K562 (cell line): ENCODE data around the gene DHODH. TPM values are rescaled to one million over a fixed set of nuclear protein-coding genes. Genes with fewer than 3 reads are reported as not detected.
A peak's percentile ranks its signal among the peaks of the same experiment; 100 is the strongest.

ENCODE experiments used
- BDP1 ChIP-seq: IDR thresholded peaks from 3 replicates; pipeline ENCODE4 v1.6.1; 2011; ENCODE audit not compliant: insufficient read length, insufficient read depth
- BHLHE40 ChIP-seq: IDR thresholded peaks from 2 replicates; pipeline ENCODE4 v1.6.1; 2011; ENCODE audit warnings: low read length, improper control_type of control experiment
- CEBPG ChIP-seq, 3 experiments: fragments of 200-800 bp in 1 of 3; sonication (Bioruptor generic) in 1 of 3; sonication (generic) in 1 of 3; formaldehyde crosslinking in 1 of 3; IDR thresholded peaks in 2 of 3; conservative IDR thresholded peaks in 1 of 3; 2 replicates each; pipeline versions ENCODE4 v1.6.1 to v1.8.0; 2016 to 2022; ENCODE audit warnings: missing compliant biosample characterization in 2 of 3, missing genetic modification characterization in 2 of 3, mild to moderate bottlenecking in 1 of 3, missing genetic modification reagents in 1 of 3
- CHD2 ChIP-seq: IDR thresholded peaks from 2 replicates; pipeline ENCODE4 v1.6.1; 2011; ENCODE audit warnings: low read depth, low read length
- CTBP1 ChIP-seq: fragments of 450-650 bp; IDR thresholded peaks from 2 replicates; pipeline ENCODE4 v1.6.1; 2016; ENCODE audit warnings: borderline replicate concordance
- HDAC2 ChIP-seq: fragments of 450-650 bp; IDR thresholded peaks from 2 replicates; pipeline ENCODE4 v1.6.1; 2016; ENCODE audit warnings: mild to moderate bottlenecking
- ILK ChIP-seq: fragments of 450-650 bp; IDR thresholded peaks from 2 replicates; pipeline ENCODE4 v1.6.1; 2016; ENCODE audit warnings: missing genetic modification characterization, low read depth, mild to moderate bottlenecking, missing compliant biosample characterization, moderate library complexity, borderline replicate concordance
- IRF2 ChIP-seq: sonication (generic); formaldehyde crosslinking; IDR thresholded peaks from 2 replicates; pipeline ENCODE4 v1.8.1; 2022; ENCODE audit warnings: mild to moderate bottlenecking, missing genetic modification reagents
- JUND ChIP-seq, 2 experiments: IDR thresholded peaks; 2 replicates in 1 of 2; 3 replicates in 1 of 2; pipeline ENCODE4 v1.6.1; 2011; ENCODE audit warnings: borderline replicate concordance in 2 of 2, low read depth in 2 of 2, low read length in 2 of 2, improper control_type of control experiment in 1 of 2, missing biosample characterization in 1 of 2, missing genetic modification characterization in 1 of 2, missing genetic modification reagents in 1 of 2
- MEF2D ChIP-seq: conservative IDR thresholded peaks from 2 replicates; pipeline ENCODE4 v1.6.1; 2016; ENCODE audit warnings: low read depth, missing genetic modification characterization, missing compliant biosample characterization
- NCOR1 ChIP-seq: fragments of 450-650 bp; IDR thresholded peaks from 2 replicates; pipeline ENCODE4 v1.6.1; 2016; ENCODE audit warnings: mild to moderate bottlenecking, moderate library complexity
- RBM15 ChIP-seq: fragments of 200-400 bp; formaldehyde crosslinking; IDR thresholded peaks from 2 replicates; pipeline ENCODE4 v1.6.1; 2018; ENCODE audit warnings: mild to moderate bottlenecking, low read length, moderate library complexity; ENCODE audit not compliant: insufficient read depth
- RBM22 ChIP-seq: fragments of 200-400 bp; formaldehyde crosslinking; IDR thresholded peaks from 2 replicates; pipeline ENCODE4 v1.6.1; 2018; ENCODE audit warnings: low read length, low read depth; ENCODE audit not compliant: poor library complexity, severe bottlenecking
- SLC30A9 ChIP-seq: fragments of 250-450 bp; sonication (Bioruptor Pico); IDR thresholded peaks from 2 replicates; pipeline ENCODE4 v1.8.0; 2022; ENCODE audit warnings: mild to moderate bottlenecking, moderate library complexity
- SPI1 ChIP-seq: IDR thresholded peaks from 2 replicates; pipeline ENCODE4 v1.6.1; 2011; ENCODE audit warnings: low read depth, low read length, control low read depth, borderline replicate concordance
- STAT5B ChIP-seq: fragments of 250-450 bp; sonication (Bioruptor Pico); IDR thresholded peaks from 2 replicates; pipeline ENCODE4 v1.8.0; 2021; ENCODE audit warnings: mild to moderate bottlenecking, inconsistent platforms
- ZBTB7A ChIP-seq: IDR thresholded peaks from 2 replicates; pipeline ENCODE4 v1.6.1; 2011; ENCODE audit warnings: low read depth, mild to moderate bottlenecking, low read length, moderate library complexity, borderline replicate concordance; ENCODE audit not compliant: control insufficient read depth
- ZNF239 ChIP-seq: fragments of 250-450 bp; sonication (Bioruptor Pico); IDR thresholded peaks from 2 replicates; pipeline ENCODE4 v1.4.0; 2020; ENCODE audit warnings: mild to moderate bottlenecking
- polyA plus RNA-seq, 8 experiments: library from polyadenylated mRNA; depleted of rRNA in 4 of 8; stranded (reverse) in 5 of 8; unstranded in 3 of 8; fragments of >200 nt; fragmentation: Nextera tagmentation in 2 of 8; fragmentation: Illumina TruSeq in 1 of 8; extraction: Ambion mirVana in 2 of 8; extraction: Trizol in 1 of 8; gene quantifications; 2 replicates each; pipeline versions ENCODE4 v1.2.1 to v1.2.3, GENCODE V29; 2011 to 2014; ENCODE audit warnings: inconsistent platforms in 1 of 8, missing spikeins in 1 of 8
- total RNA-seq, 7 experiments: library from RNA; depleted of rRNA in 6 of 7; stranded (reverse); fragments of >200 nt in 6 of 7; fragmentation: Illumina TruSeq in 2 of 7; extraction: Trizol in 2 of 7; gene quantifications; 2 replicates each; pipeline versions ENCODE4 v1.2.1 to v1.2.3, GENCODE V29; 2011 to 2021; ENCODE audit warnings: low replicate concordance in 1 of 7
- TF ChIP-seq, protein P1 (sequence below), 2 experiments: IDR thresholded peaks; 2 replicates each; pipeline ENCODE4 v1.6.1; 2011; ENCODE audit warnings: borderline replicate concordance in 1 of 2, control low read depth in 1 of 2, low read depth in 1 of 2, low read length in 1 of 2, mild to moderate bottlenecking in 1 of 2, mixed read lengths in 1 of 2, moderate library complexity in 1 of 2; ENCODE audit not compliant: insufficient read depth in 1 of 2, insufficient read length in 1 of 2, poor library complexity in 1 of 2, severe bottlenecking in 1 of 2; ENCODE audit errors: extremely low read depth in 1 of 2
- TF ChIP-seq, protein P2 (sequence below): sonication (generic); IDR thresholded peaks from 2 replicates; pipeline ENCODE4 v1.6.1; 2016
- TF ChIP-seq, protein P3 (sequence below): fragments of 450-650 bp; IDR thresholded peaks from 2 replicates; pipeline ENCODE4 v1.6.1; 2016
- TF ChIP-seq, protein P4 (sequence below): fragments of 200-800 bp; sonication (Bioruptor generic); IDR thresholded peaks from 2 replicates; pipeline ENCODE4 v1.6.1; 2017; ENCODE audit warnings: missing genetic modification characterization, missing compliant biosample characterization

DHODH gene
- total and polyA plus RNA-seq, 9 of the 15 experiments (the other 6 are each of a cell fraction or from before 2014, with no cell fraction given), result 4.3 to 19.9 (median 12.7) TPM

DNA sequence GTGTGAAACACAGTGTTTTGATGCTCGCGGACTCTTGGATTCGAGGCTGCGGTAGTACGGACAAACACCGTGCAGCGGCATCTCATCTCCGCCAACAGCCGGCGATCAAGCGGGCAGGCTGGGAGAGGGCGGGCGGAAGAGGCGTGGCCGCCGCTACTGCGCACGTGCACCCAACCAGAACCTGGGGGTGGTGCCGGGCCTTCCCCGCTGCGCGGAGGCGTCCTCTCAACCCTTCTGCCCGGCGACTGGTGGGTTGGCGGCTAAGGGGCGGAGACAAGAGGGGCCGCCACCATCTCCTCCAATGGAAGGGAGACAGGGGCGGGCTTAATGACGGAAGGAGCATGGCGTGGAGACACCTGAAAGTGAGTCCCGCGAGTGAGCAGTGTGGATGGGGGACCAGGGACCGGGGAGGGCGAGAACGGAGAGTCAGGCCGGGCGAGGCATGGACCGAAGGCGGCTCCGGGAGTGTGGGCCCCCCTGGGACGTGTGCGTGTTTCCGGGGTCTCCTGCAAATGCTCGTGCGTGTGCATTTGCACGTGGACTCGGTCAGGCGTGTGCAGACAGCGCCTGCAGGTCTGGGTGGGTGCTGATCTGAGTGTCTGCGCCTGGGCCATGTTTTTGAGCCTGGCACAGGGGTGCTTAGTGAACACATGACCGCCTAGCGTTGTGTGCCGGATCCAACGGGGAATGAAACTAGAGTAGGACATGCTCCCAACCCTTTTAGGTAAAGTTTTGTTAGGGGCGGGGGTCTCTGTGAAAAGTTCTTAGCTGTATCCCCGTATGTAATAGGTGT, at the start of gene DHODH (continued):
- TF ChIP-seq BHLHE40 (peak; percentile 99), CTBP1 (peak; percentile 69), SPI1 (no peak), STAT5B (CRISPR knock-in tag) (no peak), NCOR1 (no peak), MEF2D (tag) (no peak), ZBTB7A (no peak), CHD2 (peak; percentile 61; the same call in 1 of the 2 replicates), ZNF239 (no peak), RBM22 (no peak), JUND (IDR thresholded peaks at IDR 0.05; ENCODE audit: borderline replicate concordance, low read depth, low read length) (peak; percentile 26; the same call in 1 of the 2 replicates), JUND (tag; IDR thresholded peaks at IDR 0.05; ENCODE audit: borderline replicate concordance, low read depth, low read length) (no peak), RBM15 (no peak), CEBPG (CRISPR knock-in tag; IDR thresholded peaks at IDR 0.05) (no peak), CEBPG (tag; conservative IDR thresholded peaks at IDR 0.05 in 1 of 2, IDR thresholded peaks at IDR 0.05 in 1 of 2) (no peak), IRF2 (CRISPR knock-in tag) (no peak), BDP1 (no peak), ILK (no peak), SLC30A9 (CRISPR knock-in tag) (no peak), HDAC2 (peak; percentile 94)
- TF ChIP-seq, protein P1, sequence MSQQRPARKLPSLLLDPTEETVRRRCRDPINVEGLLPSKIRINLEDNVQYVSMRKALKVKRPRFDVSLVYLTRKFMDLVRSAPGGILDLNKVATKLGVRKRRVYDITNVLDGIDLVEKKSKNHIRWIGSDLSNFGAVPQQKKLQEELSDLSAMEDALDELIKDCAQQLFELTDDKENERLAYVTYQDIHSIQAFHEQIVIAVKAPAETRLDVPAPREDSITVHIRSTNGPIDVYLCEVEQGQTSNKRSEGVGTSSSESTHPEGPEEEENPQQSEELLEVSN (IDR thresholded peaks at IDR 0.05; ENCODE audit: borderline replicate concordance in 1 of 2, extremely low read depth in 1 of 2, insufficient read depth in 1 of 2, insufficient read length in 1 of 2, low read depth in 1 of 2, low read length in 1 of 2, poor library complexity in 1 of 2, severe bottlenecking in 1 of 2), result peak; percentile 32 to 82
- TF ChIP-seq, protein P2, sequence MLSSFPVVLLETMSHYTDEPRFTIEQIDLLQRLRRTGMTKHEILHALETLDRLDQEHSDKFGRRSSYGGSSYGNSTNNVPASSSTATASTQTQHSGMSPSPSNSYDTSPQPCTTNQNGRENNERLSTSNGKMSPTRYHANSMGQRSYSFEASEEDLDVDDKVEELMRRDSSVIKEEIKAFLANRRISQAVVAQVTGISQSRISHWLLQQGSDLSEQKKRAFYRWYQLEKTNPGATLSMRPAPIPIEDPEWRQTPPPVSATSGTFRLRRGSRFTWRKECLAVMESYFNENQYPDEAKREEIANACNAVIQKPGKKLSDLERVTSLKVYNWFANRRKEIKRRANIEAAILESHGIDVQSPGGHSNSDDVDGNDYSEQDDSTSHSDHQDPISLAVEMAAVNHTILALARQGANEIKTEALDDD, result no peak
- TF ChIP-seq, protein P3, sequence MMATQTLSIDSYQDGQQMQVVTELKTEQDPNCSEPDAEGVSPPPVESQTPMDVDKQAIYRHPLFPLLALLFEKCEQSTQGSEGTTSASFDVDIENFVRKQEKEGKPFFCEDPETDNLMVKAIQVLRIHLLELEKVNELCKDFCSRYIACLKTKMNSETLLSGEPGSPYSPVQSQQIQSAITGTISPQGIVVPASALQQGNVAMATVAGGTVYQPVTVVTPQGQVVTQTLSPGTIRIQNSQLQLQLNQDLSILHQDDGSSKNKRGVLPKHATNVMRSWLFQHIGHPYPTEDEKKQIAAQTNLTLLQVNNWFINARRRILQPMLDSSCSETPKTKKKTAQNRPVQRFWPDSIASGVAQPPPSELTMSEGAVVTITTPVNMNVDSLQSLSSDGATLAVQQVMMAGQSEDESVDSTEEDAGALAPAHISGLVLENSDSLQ, result peak; percentile 73
- TF ChIP-seq, protein P4, sequence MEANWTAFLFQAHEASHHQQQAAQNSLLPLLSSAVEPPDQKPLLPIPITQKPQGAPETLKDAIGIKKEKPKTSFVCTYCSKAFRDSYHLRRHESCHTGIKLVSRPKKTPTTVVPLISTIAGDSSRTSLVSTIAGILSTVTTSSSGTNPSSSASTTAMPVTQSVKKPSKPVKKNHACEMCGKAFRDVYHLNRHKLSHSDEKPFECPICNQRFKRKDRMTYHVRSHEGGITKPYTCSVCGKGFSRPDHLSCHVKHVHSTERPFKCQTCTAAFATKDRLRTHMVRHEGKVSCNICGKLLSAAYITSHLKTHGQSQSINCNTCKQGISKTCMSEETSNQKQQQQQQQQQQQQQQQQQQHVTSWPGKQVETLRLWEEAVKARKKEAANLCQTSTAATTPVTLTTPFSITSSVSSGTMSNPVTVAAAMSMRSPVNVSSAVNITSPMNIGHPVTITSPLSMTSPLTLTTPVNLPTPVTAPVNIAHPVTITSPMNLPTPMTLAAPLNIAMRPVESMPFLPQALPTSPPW (CRISPR knock-in tag), result peak; percentile 53; the same call in 1 of the 2 replicates
